Natural killer cell (primary cell): ENCODE measurements around the gene LDLRAD4. TPM values are rescaled to one million over a fixed set of nuclear protein-coding genes. Genes with fewer than 3 reads are reported as not detected.

Source experiments
- ATAC-seq, 3 donors: fragments of 150-1000 bp in 2 of 3; fragments of 200-7000 bp in 1 of 3; cut with Tn5 transposase; 1 replicate in 1 of 3; 2 replicates in 2 of 3; pipeline ENCODE4 v1.10.0; 2021; ENCODE audit warnings: mild to moderate bottlenecking in 2 of 3, moderate library complexity in 2 of 3
- DNase-seq, 2 donors: peaks; one replicate each; pipeline versions ENCODE4 v3.0.0 to v3.0.0-alpha.2; 2013 to 2021; ENCODE audit warnings: mixed read lengths in 1 of 2
- H3K27ac ChIP-seq: one replicate; pipeline ENCODE4 v1.5.1; 2013; ENCODE audit warnings: mild to moderate bottlenecking, low read length
- H3K27me3 ChIP-seq: one replicate; pipeline ENCODE4 v1.6.1; 2013; ENCODE audit warnings: low read length; ENCODE audit not compliant: control insufficient read depth, insufficient read depth
- H3K36me3 ChIP-seq: one replicate; pipeline ENCODE4 v1.6.1; 2013; ENCODE audit warnings: low read length; ENCODE audit not compliant: control insufficient read depth, insufficient read depth
- H3K4me1 ChIP-seq: one replicate; pipeline ENCODE4 v1.6.1; 2013; ENCODE audit warnings: low read length; ENCODE audit not compliant: control insufficient read depth, insufficient read depth
- H3K4me3 ChIP-seq: one replicate; pipeline ENCODE4 v1.5.1; 2013; ENCODE audit warnings: low read length
- H3K9me3 ChIP-seq: one replicate; pipeline ENCODE4 v1.6.1; 2013; ENCODE audit warnings: low read length; ENCODE audit not compliant: control insufficient read depth, insufficient read depth
- H3K27ac Mint-ChIP-seq, 2 donors: one replicate each; pipeline ENCODE4 v1.8.0; 2022; ENCODE audit warnings: mild to moderate bottlenecking in 2 of 2, mixed read lengths in 2 of 2, moderate library complexity in 1 of 2
- H3K27me3 Mint-ChIP-seq, 2 donors: one replicate each; pipeline ENCODE4 v1.8.0; 2022; ENCODE audit warnings: low read depth in 2 of 2, mixed read lengths in 2 of 2
- H3K36me3 Mint-ChIP-seq: one replicate; pipeline ENCODE4 v1.8.0; 2022; ENCODE audit warnings: mixed read lengths
- H3K4me1 Mint-ChIP-seq, 2 donors: one replicate each; pipeline ENCODE4 v1.8.0; 2022; ENCODE audit warnings: mixed read lengths in 2 of 2
- H3K4me3 Mint-ChIP-seq: one replicate; pipeline ENCODE4 v1.8.0; 2022; ENCODE audit warnings: mild to moderate bottlenecking, moderate library complexity, mixed read lengths
- H3K9me3 Mint-ChIP-seq, 2 donors: one replicate each; pipeline ENCODE4 v1.8.0; 2022; ENCODE audit warnings: mixed read lengths in 2 of 2
- WGBS: methylation state at CpG from one replicate; pipeline ENCODE4 v1.1.7; 2013; ENCODE audit warnings: missing lambda C conversion rate; ENCODE audit not compliant: insufficient coverage; 5-methylcytosine and 5-hydroxymethylcytosine counted together
- intact Hi-C: fragments of 100-400 bp; cut with micrococcal nuclease; formaldehyde crosslinking; loops from one replicate; pipeline ENCODE4 v1.14.2; 2022
- total RNA-seq, 4 donors: library from RNA; stranded (reverse); fragments of 120-200 nt in 1 of 4; gene quantifications; one replicate each; pipeline versions ENCODE4 v1.2.3 to v1.2.4, GENCODE V29; 2013 to 2022
- TF ChIP-seq, protein P1 (sequence below): fragments of 200-600 bp; IDR thresholded peaks from one replicate; pipeline ENCODE4 v1.8.0; 2022; ENCODE audit warnings: antibody characterized with exemption

Gene LDLRAD4
- total RNA-seq, 3 donors from 2014 or later (not counting 1 experiment from before 2014, with no cell fraction given) = 24.0 to 36.3 (median 29.2) TPM

DNA sequence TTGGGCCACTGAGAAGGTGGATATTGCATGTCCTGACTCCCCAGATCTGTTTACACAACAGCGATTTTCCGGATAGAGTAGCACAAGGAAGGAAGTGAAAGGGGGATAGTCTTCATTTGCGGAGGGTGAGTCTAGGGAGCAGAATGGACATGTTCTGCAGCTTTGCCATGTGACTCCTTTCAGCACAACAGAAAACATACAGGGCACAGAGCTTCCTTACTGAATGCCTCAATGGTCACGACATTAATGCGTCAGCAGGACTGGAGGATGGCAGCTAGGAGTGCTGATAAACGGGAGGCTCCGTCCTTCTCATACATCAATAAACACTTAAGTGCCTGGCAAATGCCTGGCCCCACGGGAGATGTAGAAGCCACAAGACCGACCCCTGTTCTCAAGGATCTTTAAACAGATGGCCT, 344.8 kb downstream of the LDLRAD4 start:
- Mint-ChIP-seq H3K9me3 (no peaks in the 10 kb centered on the region), H3K4me3 (no peak overlapping the region), H3K27ac (no peak overlapping the region), H3K36me3 (no peaks in the 10 kb centered on the region), H3K27me3 (no peaks in the 10 kb centered on the region), H3K4me1 (peaks cover 13 to 28% of the 10 kb centered on the region in 2 donors)
- no peak overlapping the region for H3K27ac ChIP-seq
- H3K9me3 ChIP-seq = no peaks in the 10 kb centered on the region
- ATAC-seq (no peak), DNase-seq (no peak)
- H3K4me1 ChIP-seq = peaks cover 39% of the 10 kb centered on the region
- no peak overlapping the region for H3K4me3 ChIP-seq
- 64% methylated on average over 9 of the region's 9 CpGs for WGBS
- TF ChIP-seq, protein P1, sequence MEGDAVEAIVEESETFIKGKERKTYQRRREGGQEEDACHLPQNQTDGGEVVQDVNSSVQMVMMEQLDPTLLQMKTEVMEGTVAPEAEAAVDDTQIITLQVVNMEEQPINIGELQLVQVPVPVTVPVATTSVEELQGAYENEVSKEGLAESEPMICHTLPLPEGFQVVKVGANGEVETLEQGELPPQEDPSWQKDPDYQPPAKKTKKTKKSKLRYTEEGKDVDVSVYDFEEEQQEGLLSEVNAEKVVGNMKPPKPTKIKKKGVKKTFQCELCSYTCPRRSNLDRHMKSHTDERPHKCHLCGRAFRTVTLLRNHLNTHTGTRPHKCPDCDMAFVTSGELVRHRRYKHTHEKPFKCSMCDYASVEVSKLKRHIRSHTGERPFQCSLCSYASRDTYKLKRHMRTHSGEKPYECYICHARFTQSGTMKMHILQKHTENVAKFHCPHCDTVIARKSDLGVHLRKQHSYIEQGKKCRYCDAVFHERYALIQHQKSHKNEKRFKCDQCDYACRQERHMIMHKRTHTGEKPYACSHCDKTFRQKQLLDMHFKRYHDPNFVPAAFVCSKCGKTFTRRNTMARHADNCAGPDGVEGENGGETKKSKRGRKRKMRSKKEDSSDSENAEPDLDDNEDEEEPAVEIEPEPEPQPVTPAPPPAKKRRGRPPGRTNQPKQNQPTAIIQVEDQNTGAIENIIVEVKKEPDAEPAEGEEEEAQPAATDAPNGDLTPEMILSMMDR = no peak
- H3K27me3 ChIP-seq = no peaks in the 10 kb centered on the region
- no peaks in the 10 kb centered on the region for H3K36me3 ChIP-seq
- intact Hi-C loops = no loop called here

DNA sequence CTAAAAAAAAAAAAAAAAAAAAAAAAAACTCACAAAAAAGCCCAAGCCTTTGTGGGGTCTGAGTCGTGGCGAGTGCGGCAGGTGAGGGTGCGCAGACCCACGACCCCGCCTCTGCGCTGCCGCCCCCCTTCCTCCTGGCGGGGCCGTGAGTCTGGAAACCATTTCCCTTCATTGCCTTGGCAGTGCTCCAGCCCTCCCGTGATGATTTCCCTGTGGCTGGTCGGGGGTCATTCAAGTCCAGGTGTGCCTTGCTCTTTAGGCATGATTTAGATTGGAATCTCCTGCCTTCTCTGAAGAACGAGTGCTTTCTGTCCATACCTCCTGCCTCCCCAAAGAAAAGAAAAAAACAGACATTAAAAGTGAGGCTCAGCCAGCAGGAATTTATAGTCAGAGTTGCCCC, 346.0 kb downstream of the LDLRAD4 start:
- no peaks in the 10 kb centered on the region for H3K9me3 ChIP-seq
- TF ChIP-seq, protein P1 = no peak
- intact Hi-C loops = no loop called here
- H3K4me1 Mint-ChIP-seq = peaks cover 16 to 39% of the 10 kb centered on the region in 2 donors
- peak in 1 of 2 donors; percentile 32 for DNase-seq
- no peaks in the 10 kb centered on the region for H3K36me3 Mint-ChIP-seq
- no peaks in the 10 kb centered on the region for H3K27me3 ChIP-seq
- H3K27me3 Mint-ChIP-seq = no peaks in the 10 kb centered on the region
- no peak for ATAC-seq
- no peak overlapping the region for H3K27ac ChIP-seq
- no peak overlapping the region for H3K4me3 ChIP-seq
- H3K4me3 Mint-ChIP-seq = no peak overlapping the region
- peaks cover 44% of the 10 kb centered on the region for H3K4me1 ChIP-seq
- peak overlapping the region in 1 of 2 donors; percentile 27 for H3K27ac Mint-ChIP-seq
- H3K9me3 Mint-ChIP-seq = no peaks in the 10 kb centered on the region
- no peaks in the 10 kb centered on the region for H3K36me3 ChIP-seq
- WGBS = 32% methylated on average over 13 of the region's 13 CpGs

GRCh38 chr18:13565228-13565627, 346.7 kb downstream of the LDLRAD4 start:
- WGBS = 96% methylated on average over 17 of the region's 17 CpGs
- no peak overlapping the region for H3K4me3 ChIP-seq
- Mint-ChIP-seq H3K27me3 (no peaks in the 10 kb centered on the region), H3K4me3 (no peak overlapping the region), H3K4me1 (peaks cover 16 to 39% of the 10 kb centered on the region in 2 donors), H3K36me3 (no peaks in the 10 kb centered on the region), H3K9me3 (no peaks in the 10 kb centered on the region), H3K27ac (no peak overlapping the region)
- H3K36me3 ChIP-seq = no peaks in the 10 kb centered on the region
- TF ChIP-seq, protein P1 = no peak
- intact Hi-C loops = no loop called here
- H3K27me3 ChIP-seq = no peaks in the 10 kb centered on the region
- peaks cover 44% of the 10 kb centered on the region for H3K4me1 ChIP-seq
- no peaks in the 10 kb centered on the region for H3K9me3 ChIP-seq
- H3K27ac ChIP-seq = no peak overlapping the region
- ATAC-seq (no peak), DNase-seq (no peak)
